ENCODE results near the gene FAM107A.

Gene FAM107A

GRCh38 chr3:58566398-58567250 lies 10.6 kb downstream of the FAM107A start:
- peak; percentile 3 to 6 for DNase-seq

GRCh38 chr3:58565621-58566397 lies 11.4 kb downstream of the FAM107A start:
- peak; percentile 9 to 10 for DNase-seq

DNA sequence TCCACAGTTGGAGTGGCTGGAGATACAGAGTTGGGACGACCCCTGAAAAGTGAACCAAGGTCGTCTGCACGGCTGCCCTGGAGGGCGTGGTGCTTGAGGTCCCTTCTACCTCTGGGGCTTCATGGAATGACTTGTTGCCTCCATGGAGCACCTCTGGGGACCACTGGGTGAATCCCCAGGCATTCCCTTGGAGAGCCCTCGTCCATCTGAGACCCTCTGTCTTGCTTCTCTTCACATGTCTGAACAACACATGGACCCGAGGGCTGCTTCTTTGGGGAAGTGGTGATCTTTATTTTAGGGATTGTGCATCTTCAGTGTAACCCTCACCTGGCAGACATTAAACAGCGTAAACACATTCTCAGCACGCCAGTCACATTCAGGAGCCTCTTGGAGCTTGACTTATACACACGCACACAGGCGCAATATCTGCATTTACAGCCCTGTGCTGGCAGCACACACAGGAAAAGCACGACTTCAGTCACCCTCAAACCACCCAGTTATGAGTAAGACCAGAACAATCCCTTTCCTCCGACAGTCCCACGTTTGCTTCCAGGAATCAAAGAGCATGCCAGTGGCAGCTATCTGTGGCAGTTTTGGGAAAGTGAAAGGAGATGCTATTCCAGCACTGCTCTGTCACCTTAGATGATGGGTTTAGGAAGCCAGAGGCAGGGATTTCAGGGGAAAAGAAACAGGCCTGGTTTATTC lies 12.6 kb downstream of the FAM107A start:
- DNase-seq, result peak in 1 of 2 experiments; percentile 11

DNA sequence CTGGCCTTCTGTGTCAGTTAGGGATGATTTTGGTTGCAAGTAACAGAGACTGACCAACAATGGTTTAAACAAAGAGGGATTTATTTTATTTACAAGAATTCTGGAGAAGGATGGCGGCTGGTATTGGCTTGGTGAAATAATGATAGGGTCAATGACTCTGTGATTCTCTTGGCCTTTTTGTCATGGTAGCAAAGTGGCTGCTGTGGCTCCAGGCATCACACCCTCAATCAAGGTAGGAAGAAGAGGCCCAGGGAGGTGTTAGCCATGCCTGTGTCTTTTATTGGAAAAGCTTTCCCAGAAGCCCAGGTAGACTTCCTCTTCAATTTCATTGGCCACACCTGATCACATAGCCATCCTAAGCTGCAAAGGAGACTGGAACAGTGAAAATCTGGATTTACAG lies 13.1 kb downstream of the FAM107A start:
- no peak for DNase-seq

DNA sequence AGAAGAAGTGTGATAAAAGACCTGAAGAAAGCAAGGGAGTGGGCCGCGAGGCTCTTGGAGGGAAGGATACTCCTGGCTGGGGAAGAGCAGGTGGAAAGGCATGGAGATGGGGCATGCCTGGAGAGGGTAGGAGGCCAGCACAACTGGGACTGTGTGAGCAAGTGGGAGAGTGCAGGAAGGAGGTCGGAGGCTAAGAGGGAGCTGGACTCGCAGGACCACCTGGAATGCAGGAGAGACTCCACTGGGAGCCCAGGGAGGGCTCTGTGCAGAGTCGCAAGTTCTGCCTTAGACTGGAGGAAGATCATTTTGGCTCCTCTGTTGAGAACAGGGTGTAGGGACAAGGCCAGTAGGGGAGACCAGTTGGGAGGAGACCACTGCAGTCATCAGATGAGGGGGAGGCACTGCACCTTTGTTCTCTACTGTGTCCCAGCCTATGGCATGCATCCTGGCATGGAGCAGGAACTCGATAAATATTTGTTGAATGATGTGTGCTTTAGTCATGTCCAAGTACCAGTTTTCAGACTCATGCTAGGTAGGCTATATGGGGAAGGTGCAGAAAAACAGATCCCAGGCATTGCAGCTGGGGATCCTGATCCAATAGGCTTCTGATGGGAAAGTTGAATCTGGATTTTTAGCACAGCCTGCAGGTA lies 13.7 kb downstream of the FAM107A start:
- DNase-seq, result peak in 1 of 2 experiments; percentile 6

- peak in 1 of 2 experiments; percentile 7 for DNase-seq
These were observed 14.7 kb downstream of the FAM107A start for GRCh38 chr3:58562498-58562897.

- peak in 1 of 2 experiments; percentile 10 for DNase-seq
These were observed 16.4 kb downstream of the FAM107A start for GRCh38 chr3:58560771-58561311.

- peak in 1 of 2 experiments; percentile 5 for DNase-seq
These were observed 17.6 kb downstream of the FAM107A start for GRCh38 chr3:58559586-58559985.

- no peak for DNase-seq
These were observed 19.7 kb downstream of the FAM107A start for GRCh38 chr3:58557491-58557890.

GRCh38 chr3:58556761-58557221 lies 20.4 kb downstream of the FAM107A start:
- no peak for DNase-seq

- no peak for DNase-seq
These were observed 21.2 kb downstream of the FAM107A start for GRCh38 chr3:58556001-58556400.

- peak in 1 of 2 experiments; percentile 5 for DNase-seq
These were observed 22.0 kb downstream of the FAM107A start for GRCh38 chr3:58555203-58555602.

GRCh38 chr3:58553003-58553402 lies 24.2 kb downstream of the FAM107A start:
- DNase-seq, result no peak

DNA sequence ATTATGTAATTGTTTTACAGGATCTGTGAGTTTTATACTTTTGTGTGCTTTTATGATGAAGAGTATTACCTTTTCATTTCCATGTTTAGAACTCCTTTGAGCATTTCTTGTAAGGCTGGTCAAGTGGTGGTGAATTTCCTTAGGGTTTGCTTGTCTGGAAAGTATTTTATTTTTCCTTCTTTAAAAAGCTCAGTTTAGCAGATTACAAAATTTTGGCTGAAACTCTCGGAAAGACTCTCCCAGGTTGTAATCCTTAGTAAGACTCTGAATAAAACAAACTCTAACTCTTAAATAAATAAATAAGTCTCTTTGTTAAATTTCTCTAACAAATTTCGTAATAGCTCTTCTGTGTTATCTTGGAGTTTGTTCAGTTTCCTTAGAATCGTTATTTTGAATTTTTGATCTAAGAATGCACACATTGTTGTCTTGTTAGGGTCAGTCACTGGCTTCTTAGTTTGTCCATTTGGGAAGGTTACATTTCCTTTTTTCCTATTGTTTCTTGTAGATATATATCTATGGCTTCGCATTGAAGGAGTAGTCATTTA lies 25.5 kb downstream of the FAM107A start:
- DNase-seq, result no peak

- no peak for DNase-seq
These were observed 32.6 kb downstream of the FAM107A start for GRCh38 chr3:58544541-58544940.

- DNase-seq, result no peak
These were observed 36.9 kb downstream of the FAM107A start for GRCh38 chr3:58540176-58540858.

- DNase-seq, result no peak
These were observed 37.6 kb downstream of the FAM107A start for GRCh38 chr3:58539626-58540025.

- DNase-seq, result no peak
These were observed 39.5 kb downstream of the FAM107A start for GRCh38 chr3:58537412-58538301.

GRCh38 chr3:58536501-58537411 lies 40.4 kb downstream of the FAM107A start, which contains the start of gene ACOX2:
TSS of gene ACOX2 (minus strand) at chr3:58537190. CDS start at chr3:58535106, 2,084 bp downstream.
- no peak for DNase-seq
